SK-N-SH (cell line): ENCODE results near the gene NOX5.

Experiments used
- CTCF ChIP-seq: fragments of 200-600 bp; sonication (generic); IDR thresholded peaks from 2 replicates; pipeline ENCODE4 v1.6.1; 2017; ENCODE audit warnings: antibody characterized with exemption, mild to moderate bottlenecking, moderate library complexity
- GABPA ChIP-seq: IDR thresholded peaks from 2 replicates; pipeline ENCODE4 v1.4.0; 2012; ENCODE audit warnings: low read depth, mild to moderate bottlenecking
- GATA2 ChIP-seq: sonication (generic); formaldehyde crosslinking; IDR thresholded peaks from 2 replicates; pipeline ENCODE4 v1.5.0; 2020; ENCODE audit warnings: mild to moderate bottlenecking, missing genetic modification reagents
- IRF3 ChIP-seq: fragments of 150-350 bp; IDR thresholded peaks from 2 replicates; pipeline ENCODE4 v1.6.1; 2016; ENCODE audit warnings: mild to moderate bottlenecking, low read depth, low read length
- JUND ChIP-seq: IDR thresholded peaks from 2 replicates; pipeline ENCODE4 v1.4.0; 2012
- MAX ChIP-seq: IDR thresholded peaks from 2 replicates; pipeline ENCODE4 v1.4.0; 2012; ENCODE audit warnings: low read depth
- MXI1 ChIP-seq: IDR thresholded peaks from 2 replicates; pipeline ENCODE4 v1.6.1; 2012; ENCODE audit warnings: mild to moderate bottlenecking, low read depth, low read length, improper control_type of control experiment
- NRF1 ChIP-seq: IDR thresholded peaks from 2 replicates; pipeline ENCODE4 v1.6.1; 2012; ENCODE audit warnings: low read depth, mild to moderate bottlenecking, low read length
- POLR2AphosphoS5 ChIP-seq: IDR thresholded peaks from 2 replicates; pipeline ENCODE4 v1.6.1; 2012; ENCODE audit warnings: low read depth, low read length
- RFX5 ChIP-seq: IDR thresholded peaks from 2 replicates; pipeline ENCODE4 v1.6.1; 2012; ENCODE audit warnings: mild to moderate bottlenecking, improper control_type of control experiment, low read length
- SIN3A ChIP-seq: IDR thresholded peaks from 2 replicates; pipeline ENCODE4 v1.6.1; 2012; ENCODE audit warnings: low read depth, mild to moderate bottlenecking, low read length, moderate library complexity, borderline replicate concordance
- TEAD4 ChIP-seq: IDR thresholded peaks from 2 replicates; pipeline ENCODE4 v1.4.0; 2012; ENCODE audit warnings: mild to moderate bottlenecking, borderline replicate concordance; ENCODE audit not compliant: insufficient read depth

- TF ChIP-seq GATA2 (no peak), TEAD4 (no peak), CTCF (no peak), MAX (no peak), SIN3A (no peak), JUND (no peak), RFX5 (no peak), IRF3 (no peak), MXI1 (no peak), POLR2AphosphoS5 (no peak), NRF1 (no peak), GABPA (no peak)
Observed at GRCh38 chr15:68999091-68999490, 15.4 kb upstream of the NOX5 start.
